NCI-H146 treated with DMSO at 0.1 percent for 48 hours (cell line): ENCODE measurements around the gene PSMD6.

Experiments
- DNase-seq: peaks from one replicate; lab custom pipeline; 2025; ENCODE audit not compliant: unreplicated experiment; lab: John Stamatoyannopoulos, UW

Gene PSMD6

DNA sequence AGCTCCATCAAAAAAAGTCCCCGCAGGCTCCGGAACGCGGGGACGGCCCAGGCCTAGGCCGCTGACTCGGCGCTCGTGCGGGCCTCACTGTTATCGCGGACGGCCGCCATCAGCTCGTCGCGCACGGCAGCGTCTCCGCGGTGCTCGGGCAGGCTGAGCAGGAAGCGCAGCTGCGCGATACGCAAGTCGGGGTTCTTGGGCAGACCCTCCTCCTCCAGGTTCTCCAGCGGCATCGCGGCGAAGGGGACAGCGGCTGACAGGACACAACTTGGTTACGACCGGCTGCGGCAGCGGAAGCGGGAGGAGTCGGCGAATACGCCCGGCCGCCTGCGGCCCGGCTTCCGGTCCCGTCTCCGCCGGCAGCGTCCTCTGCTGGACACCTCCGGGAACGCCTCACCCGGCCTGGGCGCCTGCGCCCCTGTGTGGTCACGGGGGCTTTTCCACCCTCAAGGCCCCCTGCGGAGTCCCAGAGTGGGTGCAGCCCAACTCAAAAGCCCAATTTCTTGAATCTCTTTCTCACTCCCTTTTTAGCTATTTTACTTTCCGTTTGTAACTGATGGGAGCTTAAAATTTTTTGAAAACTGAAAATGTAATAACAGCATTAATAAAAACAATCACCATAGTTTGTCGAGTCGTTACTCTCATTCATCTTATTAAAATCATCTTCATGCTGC lies at the start of gene PSMD6:
Gene PSMD6 (minus strand): TSS at position 308 of the 674 bp plus-strand sequence. CDS start 75 bp downstream, at position 233.
- DNase-seq: peak; percentile 52

- no peak for DNase-seq
Observed at GRCh38 chr3:64072126-64072525, 48.8 kb upstream of the PSMD6 start.

GRCh38 chr3:64070704-64071103 lies 47.4 kb upstream of the PSMD6 start:
- DNase-seq: no peak

GRCh38 chr3:64067506-64068346 lies 44.4 kb upstream of the PSMD6 start:
- DNase-seq: no peak

DNA sequence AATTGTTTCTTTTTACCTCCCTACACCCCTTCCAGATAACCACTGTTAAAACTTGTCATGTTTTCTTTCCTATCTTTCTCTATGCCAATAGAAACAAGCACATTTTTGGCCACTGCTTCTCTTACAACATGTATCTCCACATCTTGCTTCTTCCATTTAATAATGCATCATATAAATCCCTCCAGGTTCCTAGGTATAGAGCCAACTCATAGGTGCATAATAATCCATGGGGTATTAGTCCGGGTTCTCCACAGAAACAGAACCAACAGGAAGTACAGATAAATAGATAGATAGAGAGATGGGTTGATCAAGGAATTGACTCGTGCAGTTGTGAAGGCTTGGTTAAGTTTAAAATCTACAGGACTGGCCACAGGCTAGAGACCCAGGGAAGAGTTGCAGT lies 41.5 kb upstream of the PSMD6 start:
- no peak for DNase-seq

DNA sequence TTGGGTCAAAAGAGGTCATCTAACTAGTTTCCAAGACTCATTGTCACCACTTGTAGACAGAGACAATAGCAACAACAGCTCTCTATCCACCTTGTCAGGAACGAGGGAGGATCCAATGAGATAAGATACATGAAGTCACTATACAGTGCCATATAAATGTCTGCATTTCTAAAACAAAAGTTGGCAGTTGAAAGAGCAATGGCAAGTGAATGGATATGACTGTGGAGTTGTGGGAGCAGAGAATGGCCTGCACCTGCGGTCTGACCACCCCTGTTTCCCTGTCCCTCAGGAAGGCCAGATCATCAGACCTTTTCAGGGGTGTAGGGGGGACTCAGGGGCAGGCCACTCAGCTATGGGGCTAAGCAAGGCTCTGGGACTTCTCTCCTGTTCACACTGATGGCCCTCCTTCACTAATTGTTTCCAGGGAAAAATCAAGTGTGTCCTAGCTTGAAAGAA lies 40.7 kb upstream of the PSMD6 start:
- no peak for DNase-seq

- no peak for DNase-seq
Observed at GRCh38 chr3:64063207-64063982, 40.1 kb upstream of the PSMD6 start.

DNA sequence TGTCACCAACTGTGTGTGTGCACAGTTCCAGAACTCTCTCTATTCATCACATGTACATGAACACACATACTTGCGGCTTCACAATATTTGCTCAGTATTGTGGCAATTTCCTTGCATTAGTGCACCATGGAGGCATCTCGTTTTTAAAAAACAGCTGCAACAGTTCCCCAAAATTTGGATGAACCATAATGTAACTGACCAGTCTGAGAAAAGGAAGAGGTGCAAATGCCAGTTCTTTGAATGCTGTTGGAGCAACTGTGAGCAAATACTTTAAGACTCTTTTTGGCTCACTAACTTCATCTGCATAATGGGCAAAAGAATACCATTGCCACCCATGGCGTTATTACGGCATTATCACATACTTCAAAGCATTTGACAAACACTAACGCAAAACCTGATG lies 38.3 kb upstream of the PSMD6 start:
- no peak for DNase-seq

DNA sequence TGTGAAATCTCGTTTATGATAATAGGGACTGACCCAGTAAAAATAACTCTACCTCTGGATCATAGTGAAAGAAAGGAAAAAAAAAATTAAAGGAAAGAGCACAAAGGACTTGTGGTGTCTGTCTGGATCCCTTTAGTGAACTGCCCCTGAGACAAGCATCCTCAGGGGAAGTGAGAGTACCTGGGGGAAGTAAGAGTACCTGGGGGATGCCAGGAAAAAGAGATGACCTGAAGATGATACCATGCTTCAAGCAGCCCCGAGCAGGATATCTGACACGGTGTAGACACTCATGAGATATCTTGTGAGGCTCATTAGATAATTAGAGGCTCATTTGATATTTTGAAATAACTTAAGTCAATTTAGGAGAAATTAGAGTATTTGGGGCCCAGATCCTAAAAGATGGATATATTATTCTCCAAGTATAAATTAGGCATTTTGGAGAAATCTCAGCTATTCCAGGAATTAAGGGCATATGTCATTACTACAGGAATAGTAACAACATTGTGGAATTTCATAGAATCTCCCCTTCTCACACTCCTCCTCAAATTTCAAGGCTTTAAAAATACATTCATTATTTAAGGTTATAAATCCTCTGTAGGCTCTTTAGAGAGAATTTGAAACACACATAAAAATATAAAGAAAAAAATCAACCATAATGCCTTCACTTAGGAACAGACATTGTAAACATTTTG lies 36.3 kb upstream of the PSMD6 start:
- DNase-seq: no peak

DNA sequence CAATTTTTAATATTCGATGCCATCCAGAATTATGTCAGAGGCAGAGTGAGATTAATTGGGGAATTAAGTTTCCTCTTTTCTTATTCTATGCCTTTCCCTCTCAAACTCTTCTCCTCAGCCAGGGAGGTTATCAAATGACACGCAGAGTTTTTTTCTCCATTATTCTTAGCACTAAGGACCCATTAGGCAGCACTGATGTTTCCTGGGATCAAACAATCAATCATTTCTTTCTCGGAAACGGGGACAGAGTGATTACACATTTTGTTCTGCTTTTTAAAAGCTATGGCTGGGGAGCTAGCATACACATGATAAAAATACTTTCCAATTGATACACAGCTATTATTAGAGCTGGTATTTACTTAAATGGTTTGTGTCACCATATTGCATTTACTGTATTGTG lies 35.3 kb upstream of the PSMD6 start:
- DNase-seq: no peak

DNA sequence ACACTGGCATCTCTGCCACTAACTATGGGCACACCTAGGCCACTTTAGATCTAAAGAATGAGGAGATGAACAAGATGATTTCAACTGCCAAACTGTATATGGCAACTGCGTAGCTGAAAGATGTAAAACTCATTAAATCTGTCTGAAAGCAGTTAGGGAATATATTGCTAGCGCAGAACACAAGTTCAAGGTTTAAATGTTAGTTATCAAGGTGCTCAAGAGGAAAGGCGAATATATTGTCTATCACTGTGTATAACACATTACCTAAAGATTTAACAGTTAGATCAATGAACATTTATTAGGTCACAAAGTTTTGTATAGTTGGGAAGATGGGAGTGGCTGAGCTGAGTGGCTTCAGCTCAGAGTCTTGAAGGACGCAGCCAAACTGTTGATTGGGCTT lies 33.9 kb upstream of the PSMD6 start:
- DNase-seq: no peak

DNA sequence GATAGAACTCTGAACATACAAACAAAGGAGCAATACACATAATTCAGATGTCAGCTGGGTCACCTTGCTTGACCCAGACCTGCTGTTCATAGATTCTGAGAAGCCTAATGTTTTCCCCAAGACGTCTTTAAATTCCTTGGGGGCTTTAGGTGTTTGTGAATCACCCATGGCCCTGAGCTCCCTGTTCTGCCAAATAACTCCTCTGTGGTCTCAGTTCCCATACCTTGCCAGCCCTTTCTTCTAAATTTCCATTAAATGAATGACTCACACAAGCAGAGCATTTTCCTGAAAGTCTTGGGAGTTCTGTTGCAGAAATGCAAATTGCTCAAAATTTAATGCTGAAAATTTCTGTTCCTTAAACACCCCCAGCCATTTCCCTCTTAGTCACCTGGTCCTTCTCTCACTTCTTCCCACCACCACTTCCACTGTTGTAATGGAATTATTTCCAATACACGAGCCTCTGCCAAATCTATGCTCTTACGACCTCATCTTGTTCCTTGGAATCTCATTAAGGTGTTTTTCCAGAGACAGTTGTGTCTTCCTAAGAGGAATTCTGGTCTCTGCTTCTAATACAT lies 33.4 kb upstream of the PSMD6 start:
- DNase-seq: no peak

GRCh38 chr3:64055076-64055475 lies 31.8 kb upstream of the PSMD6 start:
- DNase-seq: no peak

DNA sequence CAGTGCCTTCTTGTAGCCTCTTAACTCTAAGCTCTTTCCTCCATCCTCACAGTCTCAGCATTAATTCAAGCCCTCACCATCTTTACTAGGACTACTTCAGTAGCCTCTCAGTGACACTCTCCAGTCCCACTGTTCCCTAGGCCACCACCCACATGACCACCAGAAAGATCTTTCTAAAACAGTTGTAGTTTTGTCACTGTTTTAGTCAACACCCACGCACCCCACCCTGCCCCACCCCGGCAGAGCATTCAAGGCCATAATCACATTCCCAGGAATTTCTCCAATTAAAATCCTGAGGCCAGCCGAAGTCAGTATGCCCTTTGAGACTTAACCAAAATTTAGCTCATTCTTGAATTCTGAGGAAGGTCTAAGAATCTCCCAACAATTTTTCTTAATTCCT lies 31.2 kb upstream of the PSMD6 start:
- DNase-seq: no peak

DNA sequence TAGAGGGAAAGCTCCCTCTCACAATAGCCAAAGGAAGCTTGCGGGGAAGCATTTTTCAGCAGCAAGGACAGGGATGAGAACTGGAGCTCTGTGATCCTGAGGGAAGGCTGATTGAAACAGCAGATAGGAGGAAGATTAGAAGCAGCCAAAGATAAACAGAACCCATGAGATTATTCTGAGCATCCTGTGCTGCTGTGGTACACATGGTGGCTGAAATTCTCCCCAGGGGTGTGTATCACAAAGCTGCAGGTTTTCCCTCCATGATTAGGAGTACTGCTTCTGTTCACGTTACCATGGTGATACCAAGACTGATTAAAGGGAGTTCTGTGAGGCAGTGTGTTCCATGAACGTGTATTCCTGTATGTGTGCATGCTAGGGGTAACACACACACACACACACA lies 30.3 kb upstream of the PSMD6 start:
- DNase-seq: peak; percentile 31

DNA sequence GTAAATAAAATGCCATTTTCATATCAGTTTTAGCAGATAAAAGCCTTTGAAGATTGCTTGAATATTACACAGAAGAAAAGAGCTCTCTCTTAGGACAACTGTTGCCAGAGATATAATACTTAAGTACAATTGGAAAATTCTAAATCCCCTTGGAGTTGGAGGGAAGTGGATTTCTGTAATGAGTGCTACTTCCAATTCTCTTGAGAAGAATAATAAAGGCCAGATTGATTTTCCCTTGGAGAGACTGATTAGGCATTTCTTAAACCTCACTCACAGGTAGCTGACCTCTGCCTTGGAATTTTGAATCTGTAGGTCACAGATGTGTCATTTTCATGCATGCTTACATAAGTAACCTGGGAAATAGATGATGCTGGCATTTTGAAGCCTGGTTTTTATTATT lies 29.8 kb upstream of the PSMD6 start:
- no peak for DNase-seq

- no peak for DNase-seq
Observed at GRCh38 chr3:64049832-64050231, 26.5 kb upstream of the PSMD6 start.

- no peak for DNase-seq
Observed at GRCh38 chr3:64049136-64049535, 25.8 kb upstream of the PSMD6 start.

GRCh38 chr3:64048631-64049061 lies 25.4 kb upstream of the PSMD6 start:
- no peak for DNase-seq

DNA sequence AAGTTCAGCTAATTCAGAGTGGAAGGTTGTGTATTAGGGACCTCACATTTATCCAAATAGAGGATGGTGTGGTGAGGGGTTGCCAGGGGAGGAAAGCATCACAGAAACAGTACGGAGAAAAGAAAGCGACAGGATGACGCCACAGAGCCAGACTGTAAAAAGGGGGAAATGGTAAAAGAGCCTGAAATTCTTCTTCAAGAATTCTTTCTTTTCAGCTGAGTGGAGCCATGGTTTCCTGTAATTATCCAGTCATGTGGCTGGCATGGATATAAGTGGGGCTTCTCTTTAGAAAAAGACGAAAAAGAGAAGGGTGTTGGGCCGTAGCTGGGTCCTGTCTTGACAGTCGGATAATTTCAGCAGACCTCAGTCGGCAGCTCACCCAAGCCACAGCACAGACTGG lies 24.5 kb upstream of the PSMD6 start:
- no peak for DNase-seq
